GM21717 (cell line): ENCODE results near the gene SGK1.
A peak's percentile ranks its signal among the peaks of the same experiment; 100 is the strongest.
"Not testable (repeated sequence)": the region's sequence is repeated elsewhere in the genome, so short reads cannot be mapped to it uniquely, and the experiment has no call there.

Source experiments
- ATAC-seq: cut with Tn5 transposase; IDR thresholded peaks from one replicate; pipeline ENCODE4 v1.9.1; 2021; ENCODE audit warnings: mild to moderate bottlenecking, moderate library complexity; ENCODE audit not compliant: unreplicated experiment

The SGK1 gene

GRCh38 chr6:134195164-134195906, 122.6 kb downstream of the SGK1 start:
- ATAC-seq: no peak

GRCh38 chr6:134193536-134194498, 124.1 kb downstream of the SGK1 start:
- no peak for ATAC-seq

- ATAC-seq: not testable (repeated sequence)
Measured at GRCh38 chr6:134192609-134193008, 125.3 kb downstream of the SGK1 start.

DNA sequence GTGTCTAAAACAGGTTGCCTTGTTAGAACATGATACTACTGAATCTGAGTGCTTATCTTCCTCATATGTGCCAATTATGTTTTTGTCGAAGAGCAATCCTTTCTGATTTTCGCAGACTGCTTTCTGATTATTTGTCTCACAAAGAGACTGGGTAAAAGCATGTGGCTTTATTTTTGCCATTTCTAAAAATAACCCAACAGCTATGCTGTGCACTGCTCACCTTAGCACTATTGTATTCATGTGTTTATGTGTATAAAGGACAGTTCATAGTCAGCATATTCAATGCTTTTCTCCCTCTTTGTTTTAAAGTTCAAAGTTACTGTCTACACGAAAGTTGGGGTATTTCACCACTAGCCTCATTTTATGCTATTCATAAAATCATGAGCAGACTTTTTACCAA, 127.0 kb downstream of the SGK1 start:
- ATAC-seq: no peak

GRCh38 chr6:134187751-134188150, 130.2 kb downstream of the SGK1 start:
- ATAC-seq: no peak

DNA sequence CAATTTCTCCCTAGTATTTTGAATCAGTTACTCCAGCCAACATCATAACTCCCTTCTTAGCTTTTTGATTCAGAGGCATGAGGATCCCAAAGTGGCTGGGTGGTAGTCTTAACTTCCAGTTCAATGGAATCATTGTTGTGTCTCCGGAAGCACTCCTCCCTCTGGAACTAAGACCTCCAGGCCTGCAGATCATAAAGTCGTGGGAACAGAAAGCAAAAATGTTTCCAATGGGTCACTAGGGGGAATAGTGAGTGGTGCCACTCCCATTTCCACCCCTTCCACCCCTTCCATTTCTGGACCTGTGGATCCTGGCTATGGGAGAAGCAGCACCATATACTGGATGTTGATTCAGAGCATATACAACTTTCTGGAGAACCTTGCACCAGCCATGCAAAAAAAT, 130.8 kb downstream of the SGK1 start:
- ATAC-seq: no peak

GRCh38 chr6:134186355-134186754, 131.6 kb downstream of the SGK1 start:
- no peak for ATAC-seq

- ATAC-seq: no peak
Measured at GRCh38 chr6:134185277-134185676, 132.6 kb downstream of the SGK1 start.

GRCh38 chr6:134183844-134184243, 134.1 kb downstream of the SGK1 start:
- ATAC-seq: no peak

DNA sequence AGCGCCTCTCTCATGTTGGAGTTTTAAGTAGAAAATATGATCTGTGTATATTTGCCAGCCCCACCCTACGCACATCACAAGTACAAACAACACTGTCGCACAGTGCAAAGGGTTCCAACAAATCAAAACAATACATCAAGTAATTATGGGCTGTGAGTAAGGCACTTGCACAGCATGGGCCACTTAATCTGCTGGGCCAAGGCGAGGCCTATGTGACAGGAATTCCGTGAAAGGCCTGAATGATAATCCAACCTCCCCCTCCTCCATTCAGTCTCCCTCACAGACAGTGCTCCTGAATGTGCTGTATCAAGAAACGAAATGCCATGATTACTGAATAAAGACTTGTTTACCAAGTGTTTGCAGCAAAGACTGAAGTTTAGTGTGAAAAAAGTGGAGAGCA, 135.4 kb downstream of the SGK1 start:
- ATAC-seq: no peak

DNA sequence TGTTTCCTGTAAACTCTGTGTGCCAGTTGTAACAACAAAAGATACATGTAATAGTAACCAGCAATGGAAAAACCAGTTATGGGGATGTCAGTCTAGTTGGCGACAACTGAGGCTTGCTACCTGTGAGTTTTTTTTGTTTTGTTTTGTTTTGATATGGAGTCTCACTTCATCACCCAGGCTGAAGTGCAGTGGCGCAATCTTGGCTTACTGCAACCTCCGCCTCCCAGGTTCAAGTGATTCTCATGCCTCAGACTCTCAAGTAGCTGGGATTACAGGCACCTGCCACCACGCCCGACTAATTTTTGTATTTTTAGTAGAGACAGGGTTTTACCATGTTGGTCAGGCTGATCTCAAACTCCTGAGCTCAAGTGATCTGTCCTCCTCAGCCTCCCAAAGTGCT, 136.2 kb downstream of the SGK1 start:
- not testable (repeated sequence) for ATAC-seq

- ATAC-seq: not testable (repeated sequence)
Measured at GRCh38 chr6:134181251-134181650, 136.7 kb downstream of the SGK1 start.

GRCh38 chr6:134180540-134180939, 137.4 kb downstream of the SGK1 start:
- ATAC-seq: not testable (repeated sequence)

GRCh38 chr6:134178161-134179044, 139.5 kb downstream of the SGK1 start:
- ATAC-seq: peak; percentile 26

- ATAC-seq: no peak
Measured at GRCh38 chr6:134177753-134178160, 140.2 kb downstream of the SGK1 start.

GRCh38 chr6:134177236-134177635, 140.7 kb downstream of the SGK1 start:
- ATAC-seq: no peak

DNA sequence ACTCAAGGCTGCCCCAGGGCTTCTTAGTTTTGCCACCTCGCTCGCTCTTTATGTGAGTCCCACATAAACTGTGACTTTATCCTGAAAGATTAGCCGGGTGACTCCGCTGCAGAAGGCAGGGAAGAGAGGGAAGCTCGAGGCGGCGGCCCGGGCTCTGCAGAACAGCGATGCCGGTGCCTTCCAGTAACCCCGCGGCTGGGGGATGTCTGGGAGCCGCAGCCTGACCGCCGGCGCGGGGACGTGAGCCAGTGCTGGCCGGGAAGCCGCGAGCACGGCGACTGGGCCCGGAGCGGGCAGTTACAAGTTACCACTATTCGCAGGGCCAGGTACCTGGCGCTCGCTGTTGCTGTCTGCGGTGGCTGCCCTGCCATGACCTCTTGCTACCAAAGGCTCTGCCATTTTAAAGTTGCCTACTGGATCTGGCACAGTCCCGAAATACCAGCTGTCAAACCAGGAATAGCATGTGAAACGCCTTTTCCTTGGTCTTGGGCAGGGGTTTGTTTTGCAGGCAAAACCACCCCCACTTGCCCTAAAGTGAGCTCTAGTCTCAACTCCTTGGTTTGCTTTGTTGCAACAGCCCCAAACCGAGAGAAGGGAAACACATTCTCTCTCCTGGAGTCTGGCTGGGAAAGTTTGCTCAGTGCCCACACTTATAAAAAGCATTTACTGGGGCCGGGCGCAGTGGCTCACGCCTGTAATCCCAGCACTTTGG, 141.5 kb downstream of the SGK1 start:
- no peak for ATAC-seq

GRCh38 chr6:134175532-134176263, 142.2 kb downstream of the SGK1 start:
- peak; percentile 13 for ATAC-seq

GRCh38 chr6:134174672-134175531, 143.0 kb downstream of the SGK1 start:
- peak; percentile 79 for ATAC-seq
